ENCODE results near the gene CYGB. TPM values are rescaled to one million over a fixed set of nuclear protein-coding genes. Genes with fewer than 3 reads are reported as not detected.

Gene CYGB
- total RNA-seq (2021) (0.56 and 0.61 TPM in 2 replicates), Bru-seq, nascent RNA (percentile 14 among the genes with signal in this experiment), BruChase-seq, experiment 1, labeled RNA remaining after a 2-hour chase (not detected), BruChase-seq, experiment 2, labeled RNA remaining after a 6-hour chase (percentile 14 among the genes with signal in this experiment)
- long read RNA-seq, result 0 reads

DNA sequence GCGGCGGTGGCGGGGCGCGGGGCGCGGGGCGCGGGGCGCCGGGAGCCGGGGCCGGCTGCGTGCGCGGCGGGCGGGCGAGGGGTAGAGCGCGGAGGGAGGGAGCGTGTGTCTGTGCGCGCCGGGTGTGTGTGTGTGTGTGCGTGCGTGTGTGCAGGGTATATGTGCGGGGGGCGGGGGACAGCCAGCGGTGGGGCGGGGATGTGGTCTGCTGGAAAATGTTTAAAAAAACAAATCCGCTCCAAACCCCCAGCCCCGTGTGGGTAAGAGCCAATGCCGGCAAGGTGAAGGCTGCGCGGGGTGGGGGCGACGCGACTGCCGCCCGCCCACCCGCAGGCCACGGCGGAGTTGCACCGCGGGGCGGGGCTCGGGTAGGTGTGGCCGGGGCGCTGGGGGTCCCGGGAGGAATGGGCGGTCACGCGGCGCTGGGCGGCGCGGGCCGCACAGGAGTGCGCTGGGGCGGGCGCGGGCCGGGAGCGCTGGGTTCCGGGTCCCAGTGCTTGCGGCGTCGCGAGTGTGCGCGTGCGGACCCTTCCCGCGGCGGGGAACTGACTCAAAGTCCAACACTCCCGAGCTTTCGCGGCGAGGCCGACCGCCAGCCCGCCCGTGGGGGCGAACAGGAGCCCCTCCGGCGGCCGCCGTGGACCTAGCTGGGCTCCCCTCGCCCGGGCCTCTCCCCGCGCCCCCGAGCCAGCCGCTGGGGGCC lies at the start of gene CYGB:
CYGB (minus strand) TSS at position 132 of the 703 bp plus-strand sequence. CDS start 167 bp downstream, outside the sequence.
- Histone ChIP-seq H3K9me3 (ENCODE audit: low read depth, low read length, poor library complexity, severe bottlenecking) (no peaks in the 10 kb centered on the region), H3K4me1 (ENCODE audit: insufficient read depth, low read length, poor library complexity, severe bottlenecking) (peaks cover 10% of the 10 kb centered on the region), H3K27ac (ENCODE audit: low read depth, low read length, poor library complexity, severe bottlenecking) (no peak within 1 kb of the TSS), H3K4me3 (ENCODE audit: low read depth, low read length, poor library complexity, severe bottlenecking) (peak within 1 kb of the TSS; percentile 42), H3K27me3 (replicated peaks; ENCODE audit: insufficient read depth, low read depth, low read length, poor library complexity) (peaks cover 5% of the 10 kb centered on the region), H3K36me3 (ENCODE audit: insufficient read depth, low read length, poor library complexity, severe bottlenecking) (no peaks in the 10 kb centered on the region)
- DNase-seq (ENCODE audit: low spot score), result no peak
- intact Hi-C loops (cut with micrococcal nuclease; ENCODE audit: unreplicated experiment), result no loop called here
- POLR2A ChIA-PET (ENCODE audit: low non-redundant PET), result no interaction called here
- BruUV-seq (replicated peaks), result no TSS peak
- no peak for TF ChIP-seq CTCF (conservative IDR thresholded peaks at IDR 0.05; ENCODE audit: low read depth, low read length)
- CTCF ChIA-PET, result no interaction called here

DNA sequence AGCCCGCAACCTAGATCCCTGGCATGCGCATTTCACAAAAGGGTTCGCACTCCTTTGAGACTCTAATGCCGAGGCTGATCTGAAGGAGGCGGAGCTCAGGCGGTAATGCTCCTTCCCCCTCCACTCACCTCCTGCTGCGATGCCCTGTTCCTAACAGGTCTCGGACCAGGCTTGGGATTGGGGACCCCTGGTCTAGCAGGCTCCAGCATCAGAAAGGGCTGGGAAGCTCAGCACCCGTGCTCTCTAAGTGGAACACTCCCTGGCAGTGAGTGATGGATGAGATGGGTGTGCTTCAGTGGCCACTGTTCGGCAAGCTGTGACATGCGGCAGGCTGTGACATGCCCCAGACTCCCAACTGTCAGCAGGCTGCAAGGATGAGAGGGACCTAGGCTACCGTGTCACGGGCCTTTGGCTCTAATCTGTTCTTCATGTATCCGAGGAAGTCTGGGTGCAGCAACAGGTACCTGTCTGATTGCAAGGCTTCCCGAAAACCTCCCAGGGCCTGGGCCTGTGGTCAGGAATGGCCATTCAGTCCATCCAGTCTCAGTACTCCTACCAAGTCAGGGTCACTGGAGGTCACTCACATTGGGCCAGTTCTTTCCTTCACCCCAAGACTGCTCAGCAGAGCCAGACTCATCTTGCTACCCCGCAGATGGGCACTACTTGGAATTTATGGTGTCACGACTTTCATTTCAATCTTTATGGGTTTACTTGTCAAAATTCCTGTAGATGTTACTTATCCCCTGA lies 49.4 kb upstream of the CYGB start:
- intact Hi-C loops (cut with micrococcal nuclease; ENCODE audit: unreplicated experiment), result no loop called here
- BruUV-seq (replicated peaks), result no TSS peak
- Histone ChIP-seq H3K36me3 (ENCODE audit: insufficient read depth, low read length, poor library complexity, severe bottlenecking) (no peaks in the 10 kb centered on the region), H3K9me3 (ENCODE audit: low read depth, low read length, poor library complexity, severe bottlenecking) (no peaks in the 10 kb centered on the region), H3K27me3 (replicated peaks; ENCODE audit: insufficient read depth, low read depth, low read length, poor library complexity) (peaks cover 28% of the 10 kb centered on the region), H3K4me1 (ENCODE audit: insufficient read depth, low read length, poor library complexity, severe bottlenecking) (peaks cover 8% of the 10 kb centered on the region), H3K27ac (ENCODE audit: low read depth, low read length, poor library complexity, severe bottlenecking) (no peak overlapping the region), H3K4me3 (ENCODE audit: low read depth, low read length, poor library complexity, severe bottlenecking) (no peak overlapping the region)
- DNase-seq (ENCODE audit: low spot score), result no peak
- ChIA-PET POLR2A (ENCODE audit: low non-redundant PET) (no interaction called here), CTCF (no interaction called here)
- no peak for TF ChIP-seq EZH2 (IDR thresholded peaks at IDR 0.05; ENCODE audit: borderline replicate concordance, low read depth, low read length, poor library complexity, severe bottlenecking)
- TF ChIP-seq CTCF (conservative IDR thresholded peaks at IDR 0.05; ENCODE audit: low read depth, low read length), result no peak

GRCh38 chr17:76585649-76586593 lies 48.4 kb upstream of the CYGB start, which contains the start of gene ST6GALNAC2:
ST6GALNAC2 (minus strand) TSS chr17:76585860; CDS start chr17:76585808, 52 bp downstream.
- no peak for DNase-seq (ENCODE audit: low spot score)
- CTCF ChIA-PET, result no interaction called here
- Histone ChIP-seq H3K9me3 (ENCODE audit: low read depth, low read length, poor library complexity, severe bottlenecking) (no peaks in the 10 kb centered on the region), H3K27me3 (replicated peaks; ENCODE audit: insufficient read depth, low read depth, low read length, poor library complexity) (peaks cover 28% of the 10 kb centered on the region), H3K36me3 (ENCODE audit: insufficient read depth, low read length, poor library complexity, severe bottlenecking) (no peaks in the 10 kb centered on the region), H3K27ac (ENCODE audit: low read depth, low read length, poor library complexity, severe bottlenecking) (no peak within 1 kb of the TSS), H3K4me3 (ENCODE audit: low read depth, low read length, poor library complexity, severe bottlenecking) (peak within 1 kb of the TSS; percentile 50), H3K4me1 (ENCODE audit: insufficient read depth, low read length, poor library complexity, severe bottlenecking) (peaks cover 8% of the 10 kb centered on the region)
- POLR2A ChIA-PET (ENCODE audit: low non-redundant PET), result no interaction called here
- no TSS peak for BruUV-seq (replicated peaks)
- TF ChIP-seq EZH2 (IDR thresholded peaks at IDR 0.05; ENCODE audit: borderline replicate concordance, low read depth, low read length, poor library complexity, severe bottlenecking), result peak; percentile 51
- no peak for TF ChIP-seq CTCF (conservative IDR thresholded peaks at IDR 0.05; ENCODE audit: low read depth, low read length)
- intact Hi-C loops (cut with micrococcal nuclease; ENCODE audit: unreplicated experiment), result no loop called here

Measured in A673 (cell line).